GM12878 (cell line): Measurements from ENCODE around the gene TM9SF4. TPM values are rescaled to one million over a fixed set of nuclear protein-coding genes. Genes with fewer than 3 reads are reported as not detected.

Source experiments
- ATAC-seq: fragments of 200-7000 bp; cut with Tn5 transposase; 3 replicates; pipeline ENCODE4 v1.9.1; 2020; ENCODE audit warnings: mild to moderate bottlenecking, moderate library complexity
- BruUV-seq: library from RNA; stranded (reverse); fragments of 400-500 nt; replicated peaks from 2 replicates; lab custom pipeline; 2021; lab: Mats Ljungman, UMichigan
- CTCF ChIA-PET: fragments of 300-600 bp; sonication (Branson Sonifier 250); formaldehyde crosslinking; extraction: SDS; loops from one replicate; lab custom pipeline; 2021; ENCODE audit warnings: inconsistent platforms; lab: Yijun Ruan, JAX
- POLR2A ChIA-PET: fragments of 350-600 bp; formaldehyde crosslinking; extraction: SDS; loops from one replicate; lab custom pipeline; 2021; ENCODE audit warnings: inconsistent platforms; lab: Charles Lee
- RAD21 ChIA-PET: fragments of 300-600 bp; sonication (Branson Sonifier 250); formaldehyde crosslinking; loops from one replicate; lab custom pipeline; 2023; ENCODE audit warnings: antibody characterized with exemption; ENCODE audit not compliant: unreplicated experiment; lab: Charles Lee
- SMC1A ChIA-PET: fragments of 300-600 bp; sonication (Branson Sonifier 250); formaldehyde crosslinking; loops from one replicate; lab custom pipeline; 2023; ENCODE audit not compliant: unreplicated experiment, uncharacterized antibody; lab: Charles Lee
- DNase-seq: peaks from one replicate; pipeline ENCODE4 v3.0.0-alpha.2; 2011; ENCODE audit warnings: low read depth, low spot score
- FAIRE-seq: peaks from 3 replicates; lab custom pipeline; 2011; peaks lifted over from hg19 to GRCh38; lab: Jason Lieb, UNC
- H2AFZ ChIP-seq: 2 replicates; pipeline ENCODE4 v1.6.0; 2011; ENCODE audit warnings: low read depth, low read length, control low read depth; ENCODE audit not compliant: control insufficient read depth
- H3K27ac ChIP-seq: 2 replicates; pipeline ENCODE4 v1.5.1; 2011; ENCODE audit warnings: control low read depth; ENCODE audit not compliant: control insufficient read depth, insufficient read depth
- H3K27me3 ChIP-seq, 2 experiments: replicated peaks in 1 of 2; 2 replicates each; pipeline versions ENCODE4 v1.6.0 to v1.6.1; 2011; ENCODE audit warnings: low read length in 1 of 2; ENCODE audit not compliant: control insufficient read depth in 2 of 2, insufficient read depth in 2 of 2
- H3K36me3 ChIP-seq, 2 experiments: 2 replicates each; pipeline ENCODE4 v1.5.1; 2011; ENCODE audit warnings: low read length in 1 of 2; ENCODE audit not compliant: control insufficient read depth in 2 of 2, insufficient read depth in 2 of 2
- H3K4me1 ChIP-seq: 2 replicates; pipeline ENCODE4 v1.6.1; 2011; ENCODE audit warnings: mild to moderate bottlenecking, low read length, moderate library complexity, mixed read lengths; ENCODE audit not compliant: control insufficient read depth, insufficient read depth
- H3K4me2 ChIP-seq: 2 replicates; pipeline ENCODE4 v1.6.0; 2011; ENCODE audit warnings: control low read depth; ENCODE audit not compliant: control insufficient read depth, insufficient read depth
- H3K4me3 ChIP-seq: fragments of 200-600 bp; sonication (generic); 2 replicates; pipeline ENCODE4 v1.5.1; 2016
- H3K79me2 ChIP-seq: 2 replicates; pipeline ENCODE4 v1.6.0; 2011; ENCODE audit warnings: low read length; ENCODE audit not compliant: control insufficient read depth, insufficient read depth
- H3K9ac ChIP-seq: 2 replicates; pipeline ENCODE4 v1.8.0; 2011; ENCODE audit warnings: low read length, control low read depth, mixed read lengths; ENCODE audit not compliant: control insufficient read depth, insufficient read depth
- H3K9me3 ChIP-seq: replicated peaks from 3 replicates; pipeline ENCODE4 v1.5.1; 2011; ENCODE audit warnings: mild to moderate bottlenecking, low read length; ENCODE audit not compliant: control insufficient read depth, insufficient read depth
- H4K20me1 ChIP-seq: 2 replicates; pipeline ENCODE4 v1.6.0; 2011; ENCODE audit not compliant: control insufficient read depth, insufficient read depth
- FOXK2 ChIP-seq: fragments of 450-650 bp; IDR thresholded peaks from 2 replicates; pipeline ENCODE4 v1.6.1; 2017; ENCODE audit warnings: mild to moderate bottlenecking, moderate library complexity
- FOXM1 ChIP-seq: IDR thresholded peaks from 2 replicates; pipeline ENCODE4 v1.6.1; 2012; ENCODE audit warnings: low read depth, mild to moderate bottlenecking, inconsistent platforms, low read length, moderate library complexity
- IKZF1 ChIP-seq: fragments of 450-650 bp; conservative IDR thresholded peaks from 2 replicates; pipeline ENCODE4 v1.6.1; 2017; ENCODE audit warnings: antibody characterized with exemption, mild to moderate bottlenecking
- MEF2B ChIP-seq: fragments of 450-650 bp; IDR thresholded peaks from 2 replicates; pipeline ENCODE4 v1.6.1; 2018; ENCODE audit warnings: mild to moderate bottlenecking, moderate library complexity; ENCODE audit not compliant: partially characterized antibody, poor library complexity, severe bottlenecking
- NFIC ChIP-seq: IDR thresholded peaks from 2 replicates; pipeline ENCODE4 v1.6.1; 2012; ENCODE audit warnings: low read depth, mild to moderate bottlenecking, inconsistent platforms, low read length, moderate library complexity
- NRF1 ChIP-seq: conservative IDR thresholded peaks from 2 replicates; pipeline ENCODE4 v1.6.1; 2011; ENCODE audit warnings: mild to moderate bottlenecking, low read depth, low read length, improper control_type of control experiment
- SMAD5 ChIP-seq: IDR thresholded peaks from 2 replicates; pipeline ENCODE4 v1.6.1; 2016; ENCODE audit warnings: antibody characterized with exemption, low read depth
- ZNF207 ChIP-seq: fragments of 450-650 bp; IDR thresholded peaks from 2 replicates; pipeline ENCODE4 v1.6.1; 2014; ENCODE audit warnings: antibody characterized with exemption, mild to moderate bottlenecking, borderline replicate concordance
- ZNF384 ChIP-seq: IDR thresholded peaks from 2 replicates; pipeline ENCODE4 v1.6.1; 2012; ENCODE audit warnings: low read depth, mild to moderate bottlenecking, low read length, improper control_type of control experiment, borderline replicate concordance
- WGBS: methylation state at CpG from one replicate; pipeline ENCODE4 v1.1.6; 2016; ENCODE audit warnings: low lambda C conversion rate; ENCODE audit not compliant: insufficient replicate concordance, insufficient coverage; ENCODE audit errors: missing lambda C conversion rate; 5-methylcytosine and 5-hydroxymethylcytosine counted together
- in situ Hi-C: fragments of 300-500 bp; cut with MboI; formaldehyde crosslinking; loops from 9 replicates; pipeline ENCODE4 v1.14.3; 2018; ENCODE audit warnings: mixed read lengths
- intact Hi-C: fragments of 100-400 bp; cut with micrococcal nuclease; formaldehyde crosslinking; loops from one replicate; pipeline ENCODE4 v1.14.2; 2022; ENCODE audit not compliant: unreplicated experiment
- polyA plus RNA-seq, 11 experiments: library from polyadenylated mRNA; depleted of rRNA in 4 of 11; unstranded in 6 of 11; stranded (reverse) in 5 of 11; fragments of >200 nt; fragmentation: Nextera tagmentation in 4 of 11; fragmentation: Illumina TruSeq in 1 of 11; extraction: Ambion mirVana in 4 of 11; extraction: Trizol in 1 of 11; gene quantifications; 1 replicate in 1 of 11; 2 replicates in 10 of 11; pipeline versions ENCODE4 v1.2.1 to v1.2.3, GENCODE V29; 2011 to 2016; ENCODE audit warnings: inconsistent platforms in 2 of 11, missing spikeins in 2 of 11, low read depth in 1 of 11
- total RNA-seq, 4 experiments: library from RNA; depleted of rRNA in 3 of 4; stranded (reverse); fragments of >200 nt in 3 of 4; fragmentation: Illumina TruSeq in 1 of 4; extraction: Trizol in 1 of 4; gene quantifications; 2 replicates each; pipeline versions ENCODE4 v1.2.1 to v1.2.3, GENCODE V29; 2013 to 2021
- TF ChIP-seq, protein P1 (sequence below): IDR thresholded peaks from 2 replicates; pipeline ENCODE4 v1.6.1; 2012; ENCODE audit warnings: mild to moderate bottlenecking, low read depth, low read length

Gene TM9SF4
- total and polyA plus RNA-seq, 10 of the 15 experiments (the other 5 are each of a cell fraction or from before 2014, with no cell fraction given), result 8.5 to 47.8 (median 24.3) TPM

DNA sequence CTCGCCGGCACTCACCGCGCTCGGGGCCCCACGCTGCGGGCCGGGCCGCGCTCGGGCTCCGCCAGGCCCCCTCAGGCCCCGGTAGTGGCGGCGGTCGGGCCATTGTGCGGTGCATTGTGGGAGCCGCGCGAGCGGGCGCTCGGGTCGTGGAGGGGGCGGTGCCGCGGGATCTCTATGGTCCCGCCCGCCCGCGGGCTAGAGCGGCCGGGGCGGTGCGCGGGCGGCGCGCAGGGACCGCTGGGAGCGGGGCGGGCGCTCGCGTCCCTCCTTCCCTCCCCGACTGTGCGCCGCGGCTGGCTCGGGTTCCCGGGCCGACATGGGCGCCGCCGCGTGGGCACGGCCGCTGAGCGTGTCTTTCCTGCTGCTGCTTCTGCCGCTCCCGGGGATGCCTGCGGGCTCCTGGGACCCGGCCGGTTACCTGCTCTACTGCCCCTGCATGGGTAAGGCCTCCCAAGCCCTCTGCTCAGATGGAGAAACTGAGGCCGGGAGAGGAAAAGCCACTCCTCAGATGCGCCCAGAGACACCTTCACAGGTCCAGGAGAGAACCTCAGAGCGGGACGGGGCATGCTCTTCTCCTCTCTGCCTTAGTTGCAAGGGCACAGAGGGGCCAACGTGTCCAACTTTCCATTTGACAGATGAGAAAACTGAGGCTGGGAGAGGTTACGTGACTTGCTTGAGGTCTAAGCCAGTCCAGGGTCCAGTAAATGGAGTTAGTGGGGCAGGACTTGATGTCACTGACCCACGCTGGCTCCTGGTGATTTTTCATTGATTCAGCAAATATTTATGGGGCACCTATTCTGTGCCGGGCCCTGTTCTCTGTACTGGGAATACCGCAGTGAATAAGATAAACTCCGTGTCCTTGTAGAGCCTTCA is 98.3 kb downstream of the TM9SF4 start, which contains the start of the genes PLAGL2 and POFUT1 (continued):
- TF ChIP-seq FOXM1 (no peak), IKZF1 (peak; percentile 95), SMAD5 (0 out of 2 replicates have a peak, but pooled peaks have one; percentile 55)

GRCh38 chr20:32208499-32209154 is 99.1 kb downstream of the TM9SF4 start:
- DNase-seq, result no peak

More at GRCh38 chr20:32208499-32209154, 99.1 kb downstream of the TM9SF4 start:
- H3K36me3 ChIP-seq, result peaks cover 0 to 1% of the 10 kb centered on the region in 2 experiments; a peak in 2 of 4 replicates
- peak overlapping the region; percentile 81 for H3K27ac ChIP-seq
- peak overlapping the region; percentile 98 for H3K9ac ChIP-seq
- RAD21 ChIA-PET, result interaction anchor here (0.6 to 1.2 kb wide), 2 partner anchors 77 to 389 kb away, joined by 4 to 6 read pairs; no protein-coding TSS in a partner anchor
- ATAC-seq (no peak), FAIRE-seq (no peak)
- TF ChIP-seq NRF1 (no peak), MEF2B (peak; percentile 77), ZNF207 (no peak), ZNF384 (peak; percentile 44), FOXK2 (no peak), NFIC (no peak)
- TF ChIP-seq, protein P1, sequence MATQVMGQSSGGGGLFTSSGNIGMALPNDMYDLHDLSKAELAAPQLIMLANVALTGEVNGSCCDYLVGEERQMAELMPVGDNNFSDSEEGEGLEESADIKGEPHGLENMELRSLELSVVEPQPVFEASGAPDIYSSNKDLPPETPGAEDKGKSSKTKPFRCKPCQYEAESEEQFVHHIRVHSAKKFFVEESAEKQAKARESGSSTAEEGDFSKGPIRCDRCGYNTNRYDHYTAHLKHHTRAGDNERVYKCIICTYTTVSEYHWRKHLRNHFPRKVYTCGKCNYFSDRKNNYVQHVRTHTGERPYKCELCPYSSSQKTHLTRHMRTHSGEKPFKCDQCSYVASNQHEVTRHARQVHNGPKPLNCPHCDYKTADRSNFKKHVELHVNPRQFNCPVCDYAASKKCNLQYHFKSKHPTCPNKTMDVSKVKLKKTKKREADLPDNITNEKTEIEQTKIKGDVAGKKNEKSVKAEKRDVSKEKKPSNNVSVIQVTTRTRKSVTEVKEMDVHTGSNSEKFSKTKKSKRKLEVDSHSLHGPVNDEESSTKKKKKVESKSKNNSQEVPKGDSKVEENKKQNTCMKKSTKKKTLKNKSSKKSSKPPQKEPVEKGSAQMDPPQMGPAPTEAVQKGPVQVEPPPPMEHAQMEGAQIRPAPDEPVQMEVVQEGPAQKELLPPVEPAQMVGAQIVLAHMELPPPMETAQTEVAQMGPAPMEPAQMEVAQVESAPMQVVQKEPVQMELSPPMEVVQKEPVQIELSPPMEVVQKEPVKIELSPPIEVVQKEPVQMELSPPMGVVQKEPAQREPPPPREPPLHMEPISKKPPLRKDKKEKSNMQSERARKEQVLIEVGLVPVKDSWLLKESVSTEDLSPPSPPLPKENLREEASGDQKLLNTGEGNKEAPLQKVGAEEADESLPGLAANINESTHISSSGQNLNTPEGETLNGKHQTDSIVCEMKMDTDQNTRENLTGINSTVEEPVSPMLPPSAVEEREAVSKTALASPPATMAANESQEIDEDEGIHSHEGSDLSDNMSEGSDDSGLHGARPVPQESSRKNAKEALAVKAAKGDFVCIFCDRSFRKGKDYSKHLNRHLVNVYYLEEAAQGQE, result no peak
- 38% methylated on average over 10 of the region's 13 CpGs for WGBS
- SMC1A ChIA-PET, result interaction anchor here (0.9 kb wide), 1 partner anchor 50 kb away, joined by 3 read pairs; no protein-coding TSS in a partner anchor
- H3K9me3 ChIP-seq, result no peaks in the 10 kb centered on the region
- BruUV-seq, result no TSS peak
- in situ Hi-C loops (no loop called here), intact Hi-C loops (loop anchor here (5.0 kb wide), 2 partner anchors 79 to 176 kb away; no protein-coding TSS in a partner anchor)
- peaks cover 59% of the 10 kb centered on the region for H3K79me2 ChIP-seq
- no peaks in the 10 kb centered on the region for H3K27me3 ChIP-seq
- POLR2A ChIA-PET, result interaction anchor here (0.6 to 0.7 kb wide), 3 partner anchors 110 to 1886 kb away, joined by 4 to 7 read pairs (median 5); no protein-coding TSS in a partner anchor
- peaks cover 18% of the 10 kb centered on the region for H3K4me1 ChIP-seq
- no peak overlapping the region for H2AFZ ChIP-seq
- H4K20me1 ChIP-seq, result no peaks in the 10 kb centered on the region; the same call in 1 of the 2 replicates
- CTCF ChIA-PET, result interaction anchor here (0.7 to 0.9 kb wide), 2 partner anchors 70 to 151 kb away, joined by 3 read pairs; no protein-coding TSS in a partner anchor
- H3K4me3 ChIP-seq, result peak overlapping the region; percentile 99
- H3K4me2 ChIP-seq, result peak overlapping the region; percentile 77
